Osteoblast (primary cell): ENCODE data around the gene FAM3D. TPM values are rescaled to one million over a fixed set of nuclear protein-coding genes. Genes with fewer than 3 reads are reported as not detected.
A peak's percentile ranks its signal among the peaks of the same experiment; 100 is the strongest.

Source experiments
- DNase-seq: peaks from one replicate; pipeline ENCODE4 v3.0.0; 2011; ENCODE audit warnings: low spot score, mixed read lengths; ENCODE audit not compliant: insufficient read length; ENCODE audit errors: missing footprints
- H2AFZ ChIP-seq: 2 replicates; pipeline ENCODE4 v1.6.0; 2011; ENCODE audit warnings: mild to moderate bottlenecking, low read length
- H3K27ac ChIP-seq: 2 replicates; pipeline ENCODE4 v1.5.1; 2011; ENCODE audit warnings: mild to moderate bottlenecking, low read depth, low read length, moderate library complexity
- H3K27me3 ChIP-seq: 2 replicates; pipeline ENCODE4 v1.6.0; 2012; ENCODE audit warnings: mild to moderate bottlenecking, control low read depth, inconsistent platforms, low read length, moderate library complexity; ENCODE audit not compliant: insufficient read depth
- H3K36me3 ChIP-seq: 2 replicates; pipeline ENCODE4 v1.5.1; 2011; ENCODE audit warnings: mild to moderate bottlenecking, low read length, control low read depth, moderate library complexity; ENCODE audit not compliant: insufficient read depth
- H3K4me1 ChIP-seq: 2 replicates; pipeline ENCODE4 v1.5.1; 2011; ENCODE audit warnings: mild to moderate bottlenecking, low read length, control low read depth, moderate library complexity; ENCODE audit not compliant: insufficient read depth
- H3K4me2 ChIP-seq: 2 replicates; pipeline ENCODE4 v1.6.0; 2011; ENCODE audit warnings: mild to moderate bottlenecking, low read length; ENCODE audit not compliant: insufficient read depth
- H3K4me3 ChIP-seq: fragments of 200-600 bp; sonication (generic); 3 replicates; pipeline ENCODE4 v1.5.1; 2012; ENCODE audit warnings: mild to moderate bottlenecking, low read length, inconsistent platforms; ENCODE audit not compliant: insufficient read depth
- H3K79me2 ChIP-seq: 2 replicates; pipeline ENCODE4 v1.6.0; 2012; ENCODE audit warnings: mild to moderate bottlenecking, low read length, control low read depth, inconsistent platforms; ENCODE audit not compliant: insufficient read depth
- H3K9me3 ChIP-seq: 2 replicates; pipeline ENCODE4 v1.5.1; 2011; ENCODE audit warnings: low read depth, low read length, control low read depth
- H4K20me1 ChIP-seq: 2 replicates; pipeline ENCODE4 v1.6.0; 2012; ENCODE audit warnings: mild to moderate bottlenecking, low read length, control low read depth; ENCODE audit not compliant: insufficient read depth
- total RNA-seq: library from RNA; depleted of rRNA; stranded (reverse); fragments of >200 nt; gene quantifications from 2 replicates; pipeline ENCODE4 v1.2.3, GENCODE V29; 2012
- TF ChIP-seq, protein P1 (sequence below): IDR thresholded peaks from 2 replicates; pipeline ENCODE4 v1.5.1; 2011; ENCODE audit warnings: mild to moderate bottlenecking, low read depth, low read length, moderate library complexity; ENCODE audit errors: extremely low read depth

FAM3D gene
- total RNA-seq, 1 donor, result not detected

DNA sequence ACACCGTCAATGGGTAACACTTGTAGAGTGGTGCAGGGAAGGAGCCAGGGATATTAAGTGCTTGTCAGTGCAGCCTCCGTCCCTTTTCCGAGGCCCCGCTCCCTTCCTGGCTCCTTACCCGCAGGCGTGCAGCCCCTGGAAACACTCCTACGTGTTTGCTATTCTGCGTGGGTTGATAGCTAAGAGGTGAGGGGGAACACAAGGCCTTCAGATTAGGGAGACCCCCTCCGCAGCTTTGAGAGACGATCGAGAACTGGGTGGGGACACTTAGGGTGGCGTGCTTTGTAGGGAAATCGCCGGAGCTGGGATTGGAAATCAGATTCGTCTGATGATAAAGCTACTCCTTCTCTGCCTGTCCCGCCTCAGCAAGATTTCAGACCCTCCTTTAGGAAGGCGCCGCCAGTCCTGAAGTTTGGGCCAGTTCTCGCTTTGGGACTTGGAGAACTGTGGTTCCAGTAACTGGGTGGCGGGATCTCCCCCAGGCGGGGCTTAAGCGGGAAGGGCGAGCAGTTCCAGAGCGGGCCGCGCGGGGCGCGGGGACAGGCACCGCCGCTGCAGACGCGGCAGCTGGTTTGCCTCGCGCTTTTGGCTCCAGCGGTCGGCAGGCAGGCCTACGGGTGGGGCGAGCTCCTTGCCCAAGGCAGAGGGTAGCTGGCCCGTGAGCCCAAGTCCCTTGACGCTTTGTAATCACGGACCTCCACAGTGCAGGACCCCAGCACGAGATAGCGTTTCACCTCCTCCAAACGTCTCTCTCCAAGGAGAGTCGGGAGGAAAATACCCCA lies 81.4 kb downstream of the FAM3D start:
- Histone ChIP-seq H4K20me1 (no peaks in the 10 kb centered on the region), H3K36me3 (no peaks in the 10 kb centered on the region), H3K27ac (no peak overlapping the region), H3K4me2 (peak overlapping the region; percentile 87), H3K79me2 (no peaks in the 10 kb centered on the region), H3K4me3 (peak overlapping the region; percentile 75), H3K9me3 (no peaks in the 10 kb centered on the region), H3K4me1 (no peaks in the 10 kb centered on the region), H2AFZ (peak overlapping the region; percentile 90), H3K27me3 (peaks cover 36% of the 10 kb centered on the region)
- peak; percentile 99 for DNase-seq
- TF ChIP-seq, protein P1, sequence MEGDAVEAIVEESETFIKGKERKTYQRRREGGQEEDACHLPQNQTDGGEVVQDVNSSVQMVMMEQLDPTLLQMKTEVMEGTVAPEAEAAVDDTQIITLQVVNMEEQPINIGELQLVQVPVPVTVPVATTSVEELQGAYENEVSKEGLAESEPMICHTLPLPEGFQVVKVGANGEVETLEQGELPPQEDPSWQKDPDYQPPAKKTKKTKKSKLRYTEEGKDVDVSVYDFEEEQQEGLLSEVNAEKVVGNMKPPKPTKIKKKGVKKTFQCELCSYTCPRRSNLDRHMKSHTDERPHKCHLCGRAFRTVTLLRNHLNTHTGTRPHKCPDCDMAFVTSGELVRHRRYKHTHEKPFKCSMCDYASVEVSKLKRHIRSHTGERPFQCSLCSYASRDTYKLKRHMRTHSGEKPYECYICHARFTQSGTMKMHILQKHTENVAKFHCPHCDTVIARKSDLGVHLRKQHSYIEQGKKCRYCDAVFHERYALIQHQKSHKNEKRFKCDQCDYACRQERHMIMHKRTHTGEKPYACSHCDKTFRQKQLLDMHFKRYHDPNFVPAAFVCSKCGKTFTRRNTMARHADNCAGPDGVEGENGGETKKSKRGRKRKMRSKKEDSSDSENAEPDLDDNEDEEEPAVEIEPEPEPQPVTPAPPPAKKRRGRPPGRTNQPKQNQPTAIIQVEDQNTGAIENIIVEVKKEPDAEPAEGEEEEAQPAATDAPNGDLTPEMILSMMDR, result peak; percentile 54

GRCh38 chr3:58584690-58585004 lies 81.9 kb downstream of the FAM3D start:
- H4K20me1 ChIP-seq, result no peaks in the 10 kb centered on the region
- peaks cover 33% of the 10 kb centered on the region for H3K27me3 ChIP-seq
- no peaks in the 10 kb centered on the region for H3K79me2 ChIP-seq
- H3K4me3 ChIP-seq, result peak overlapping the region; percentile 75
- peak overlapping the region; percentile 87 for H3K4me2 ChIP-seq
- H3K36me3 ChIP-seq, result no peaks in the 10 kb centered on the region
- no peaks in the 10 kb centered on the region for H3K4me1 ChIP-seq
- no peaks in the 10 kb centered on the region for H3K9me3 ChIP-seq
- TF ChIP-seq, protein P1, result no peak
- no peak for DNase-seq
- H3K27ac ChIP-seq, result no peak overlapping the region
- peak overlapping the region; percentile 90 for H2AFZ ChIP-seq

Other genes with a start within 250 kb of the FAM3D start
- 68.4 and 78.2 TPM in 2 replicates for gene PDHB, start 232.9 kb downstream of the FAM3D start, total RNA-seq
- 8.0 and 10.6 TPM in 2 replicates for gene KCTD6, start 174.7 kb downstream of the FAM3D start, total RNA-seq
- 28.6 and 29.8 TPM in 2 replicates for gene ACOX2, start 129.6 kb downstream of the FAM3D start, total RNA-seq
- not detected in 2 replicates for gene FAM107A, start 89.4 kb downstream of the FAM3D start, total RNA-seq